DMS53 treated with DMSO at 0.1 percent for 48 hours (cell line): Measurements from ENCODE around the gene EPHB4.
"Not testable (repeated sequence)": the region's sequence is repeated elsewhere in the genome, so short reads cannot be mapped to it uniquely, and the experiment has no call there.

Experiments used
- DNase-seq: peaks from one replicate; lab custom pipeline; 2025; ENCODE audit not compliant: unreplicated experiment; lab: John Stamatoyannopoulos, UW

Gene EPHB4

GRCh38 chr7:100822236-100823139 is 4.8 kb downstream of the EPHB4 start:
- DNase-seq: no peak

DNA sequence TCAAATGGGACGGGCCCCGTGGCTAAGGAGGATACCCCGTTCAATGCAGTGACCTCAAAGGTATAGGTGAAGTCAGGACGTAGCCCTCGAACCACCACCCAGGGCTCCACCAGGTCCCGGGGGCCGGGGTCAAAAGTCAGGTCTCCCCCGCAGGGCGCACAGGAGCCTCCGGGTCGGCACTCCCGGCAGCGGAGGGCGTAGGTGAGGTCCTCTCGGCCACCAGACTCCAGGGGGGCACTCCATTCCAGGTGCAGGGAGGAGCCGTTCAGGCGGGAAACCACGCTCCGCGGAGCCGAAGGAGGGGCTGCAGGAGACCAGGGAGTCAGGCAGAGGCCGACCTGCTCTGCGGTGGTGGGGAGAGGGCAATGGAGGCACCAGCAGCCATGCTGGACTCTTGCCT is 7.7 kb downstream of the EPHB4 start:
- DNase-seq: no peak

DNA sequence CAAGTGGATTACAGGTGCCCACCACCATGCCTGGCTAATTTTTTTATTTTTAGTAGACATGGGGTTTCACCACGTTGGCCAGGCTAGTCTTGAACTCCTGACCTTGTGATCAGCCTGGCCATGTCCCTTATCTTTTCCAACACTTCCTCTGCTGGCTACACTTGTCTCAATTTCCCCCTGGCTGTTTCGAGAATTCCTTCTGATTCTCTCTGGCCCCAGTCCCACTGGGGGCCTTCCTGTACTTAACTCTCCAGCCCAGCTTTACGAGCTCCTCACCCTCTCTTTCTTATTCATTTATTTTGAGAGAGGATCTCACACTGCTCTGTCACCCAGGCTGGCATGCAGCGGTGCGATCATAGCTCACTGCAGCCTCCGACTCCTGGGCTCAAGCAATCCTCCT is 8.5 kb downstream of the EPHB4 start:
- no peak for DNase-seq

DNA sequence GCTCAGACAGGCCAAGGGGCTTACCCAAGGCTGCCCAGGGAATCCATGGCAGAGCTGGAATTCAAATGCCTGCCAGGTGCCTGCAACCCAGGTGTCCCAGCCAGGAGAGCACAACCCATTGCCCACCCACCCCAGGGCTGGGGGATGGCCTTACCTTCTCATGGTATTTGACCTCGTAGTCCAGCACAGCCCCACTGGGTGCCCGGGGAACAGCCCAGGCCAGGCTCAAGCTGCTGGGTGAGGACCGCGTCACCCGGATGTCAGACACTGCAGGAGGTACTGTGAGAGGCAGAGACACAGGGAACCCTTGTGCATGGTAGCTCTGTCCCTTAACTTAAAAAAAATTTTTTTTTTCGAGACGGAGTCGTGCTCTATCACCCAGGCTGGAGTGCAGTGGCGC is 9.0 kb downstream of the EPHB4 start:
- no peak for DNase-seq

GRCh38 chr7:100817097-100817496 is 10.2 kb downstream of the EPHB4 start:
- DNase-seq: no peak

DNA sequence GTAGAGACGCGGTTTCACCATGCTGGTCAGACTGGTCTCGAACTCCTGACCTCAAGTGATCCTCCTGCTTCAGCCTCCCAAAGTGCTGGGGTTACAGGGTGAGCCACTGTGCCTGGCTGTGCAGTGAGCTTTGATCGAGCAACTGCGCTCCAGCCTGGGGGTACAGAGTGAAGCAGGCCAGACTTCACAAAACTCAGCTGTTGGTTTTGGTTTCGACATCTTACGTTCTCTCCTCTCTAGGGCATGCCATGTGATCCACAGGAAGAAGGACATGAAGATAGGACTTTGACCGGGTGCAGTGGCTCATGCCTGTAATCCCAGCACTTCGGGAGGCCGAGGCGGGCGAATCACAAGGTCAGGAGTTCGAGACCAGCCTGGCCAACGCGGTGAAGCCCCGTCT is 10.8 kb downstream of the EPHB4 start:
- not testable (repeated sequence) for DNase-seq

DNA sequence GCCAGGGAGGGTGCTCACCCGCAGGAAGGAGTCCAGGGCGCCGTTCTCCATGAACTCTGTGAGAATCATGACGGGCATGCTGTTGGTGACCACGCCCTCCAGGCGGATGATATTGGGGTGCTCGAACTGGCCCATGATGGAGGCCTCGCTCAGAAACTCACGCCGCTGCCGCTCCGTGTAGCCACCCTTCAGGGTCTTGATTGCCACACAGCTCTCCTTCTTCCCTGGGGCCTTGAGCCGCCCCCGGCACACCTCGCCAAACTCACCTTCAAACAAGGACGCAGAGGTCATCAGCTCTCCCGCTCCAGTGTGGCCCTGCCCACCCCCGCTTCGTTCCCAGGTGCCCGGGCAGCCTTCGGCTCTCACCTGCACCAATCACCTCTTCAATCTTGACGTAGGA is 14.6 kb downstream of the EPHB4 start:
- no peak for DNase-seq

GRCh38 chr7:100811480-100811879 is 15.8 kb downstream of the EPHB4 start:
- no peak for DNase-seq

GRCh38 chr7:100808354-100808875 is 18.9 kb downstream of the EPHB4 start:
- DNase-seq: no peak

GRCh38 chr7:100806883-100807282 is 20.4 kb downstream of the EPHB4 start:
- DNase-seq: not testable (repeated sequence)

DNA sequence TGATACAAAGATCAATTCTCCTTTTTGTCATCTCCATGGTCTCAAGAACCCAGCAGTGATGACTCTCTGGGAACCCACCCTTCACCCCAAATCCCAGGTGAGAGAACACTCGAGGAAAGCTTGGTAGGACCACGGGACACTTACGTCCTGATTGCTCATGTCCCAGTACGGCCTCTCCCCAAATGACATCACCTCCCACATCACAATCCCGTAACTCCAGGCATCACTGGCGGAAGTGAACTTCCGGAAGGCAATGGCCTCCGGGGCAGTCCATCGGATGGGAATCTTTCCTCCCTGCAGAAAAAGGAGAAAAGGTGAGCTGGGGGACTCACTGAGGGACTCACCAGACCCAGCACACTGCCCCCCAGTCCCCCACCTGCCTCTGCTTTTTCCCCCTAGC is 21.0 kb downstream of the EPHB4 start:
- no peak for DNase-seq

DNA sequence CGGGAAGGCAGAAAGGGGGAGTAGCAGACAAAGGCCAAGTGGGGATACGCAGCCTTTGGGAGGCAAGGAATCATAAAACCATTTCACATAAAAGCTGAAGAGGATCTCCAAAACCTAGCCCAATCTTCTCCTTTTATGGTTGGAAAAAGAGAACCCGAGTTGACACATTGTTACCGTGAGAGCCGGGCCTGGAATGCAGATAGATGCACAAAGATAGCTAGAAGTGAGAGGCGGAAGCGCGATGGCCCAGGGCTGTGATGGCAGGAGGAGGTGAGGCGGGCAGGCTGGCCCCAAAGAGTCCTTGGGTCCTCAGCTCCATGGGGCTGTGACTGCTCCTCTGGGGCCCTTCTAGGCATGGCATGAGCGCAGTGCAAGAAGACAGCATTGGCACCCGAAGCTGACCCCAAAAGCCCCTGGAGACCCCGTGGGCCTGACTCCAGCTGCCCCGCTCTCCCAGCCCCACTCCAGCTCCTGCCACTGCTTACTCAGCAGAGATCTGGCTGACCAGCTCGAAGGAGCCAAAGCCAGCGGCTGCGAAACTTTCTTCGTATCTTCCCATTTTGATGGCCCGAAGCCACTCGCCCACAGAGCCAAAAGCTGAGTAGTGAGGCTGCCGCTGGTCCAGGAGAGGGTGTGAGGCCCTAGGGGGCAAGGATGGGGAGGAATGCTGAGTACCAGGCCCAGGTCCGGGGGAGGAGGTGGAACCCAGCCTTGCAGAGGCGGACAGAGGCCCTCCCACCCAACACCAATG is 22.5 kb downstream of the EPHB4 start:
- DNase-seq: no peak

- DNase-seq: peak; percentile 84
Measured at GRCh38 chr7:100803398-100804161, 23.7 kb downstream of the EPHB4 start.

GRCh38 chr7:100802951-100803350 is 24.4 kb downstream of the EPHB4 start:
- no peak for DNase-seq

DNA sequence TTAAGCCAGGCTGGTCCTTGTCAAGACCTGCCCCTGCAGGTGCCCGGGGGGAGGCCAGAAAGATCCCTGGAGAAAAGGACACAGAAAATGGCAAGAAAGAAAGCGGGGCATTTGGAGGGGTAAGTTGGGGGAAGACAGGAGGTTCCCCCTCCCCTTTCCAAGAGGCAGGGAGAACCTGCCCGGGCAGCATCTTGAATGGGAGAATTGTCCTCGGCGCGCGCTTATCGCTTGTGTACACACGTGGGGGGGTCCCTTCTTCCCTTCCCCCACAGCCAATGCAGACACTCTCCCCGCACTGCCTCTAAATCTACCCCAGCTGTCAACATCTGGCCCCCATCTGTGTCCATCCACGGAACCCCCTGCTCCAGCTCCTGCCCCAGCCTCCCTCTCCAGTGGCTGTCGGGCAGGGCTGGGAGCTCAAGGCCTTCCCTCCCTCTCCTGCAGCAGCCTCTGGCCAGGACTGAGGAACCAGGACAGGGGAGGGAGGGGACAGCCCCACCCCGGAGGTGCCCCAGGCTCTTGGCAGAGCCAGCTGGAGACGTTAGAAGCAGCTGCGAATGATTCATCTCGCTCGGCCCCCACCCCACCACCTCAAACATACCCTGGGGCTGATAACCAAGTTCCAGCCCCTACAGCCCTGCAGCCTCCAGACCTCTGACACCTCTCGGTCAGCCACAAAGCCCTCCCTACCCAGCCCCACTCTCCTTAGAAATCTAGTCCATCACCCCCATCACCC is 25.3 kb downstream of the EPHB4 start:
- peak; percentile 5 for DNase-seq

DNA sequence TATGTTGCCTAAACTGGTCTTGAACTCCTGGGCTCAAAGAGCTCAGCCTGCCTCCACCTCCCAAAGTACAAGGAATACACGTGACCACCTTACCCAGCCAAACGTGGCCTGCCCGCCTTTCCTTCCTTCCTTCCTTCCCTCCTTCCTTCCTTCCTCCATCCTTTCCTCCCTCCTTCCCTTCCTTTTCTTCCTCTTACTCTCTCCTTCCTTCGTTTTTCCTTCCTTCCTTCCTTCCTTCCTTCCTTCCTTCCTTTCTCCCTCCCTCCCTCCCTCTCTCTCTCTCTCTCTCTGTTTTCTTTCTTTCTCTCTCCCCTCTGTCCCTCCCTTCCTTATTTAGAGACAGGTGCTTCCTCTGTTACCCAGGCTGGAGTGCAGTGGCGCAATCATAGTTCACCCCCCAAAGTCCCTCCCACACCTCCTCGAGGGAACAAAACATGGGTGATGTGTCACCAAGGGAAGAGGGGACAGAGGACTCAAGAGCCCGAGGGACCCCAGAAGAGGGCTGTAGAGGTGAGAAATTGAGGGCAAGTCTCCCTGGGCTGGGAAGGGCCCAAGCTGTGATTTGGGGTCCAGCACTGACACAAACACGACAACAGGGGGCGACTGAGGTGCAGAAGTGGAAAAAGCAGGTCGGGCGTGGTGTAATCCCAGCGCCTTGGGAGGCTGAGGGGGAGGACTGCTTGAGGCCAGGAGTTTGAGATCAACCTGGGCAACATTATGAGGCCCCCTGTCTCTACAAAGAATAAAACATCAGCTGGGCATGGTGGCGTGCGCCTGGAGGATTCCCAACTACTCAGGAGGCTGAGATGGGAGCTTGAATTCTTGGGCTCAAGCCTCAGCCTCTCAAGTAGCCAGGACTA is 28.1 kb downstream of the EPHB4 start:
- peak; percentile 30 for DNase-seq

- no peak for DNase-seq
Measured at GRCh38 chr7:100794741-100795140, 32.6 kb downstream of the EPHB4 start.

GRCh38 chr7:100793806-100794660 is 33.3 kb downstream of the EPHB4 start:
- no peak for DNase-seq
